ENCODE measurements around the gene ACE. TPM values are rescaled to one million over a fixed set of nuclear protein-coding genes. Genes with fewer than 3 reads are reported as not detected.

Gene ACE
- 10 to 100 TPM; 21.1 to 90.6 (median 65.1) TPM for total RNA-seq

- DNase-seq, result peak in 1 of 2 donors; percentile 91
- peak within 1 kb of the TSS; percentile 36 to 78 (median 53) for H3K27ac ChIP-seq
- peak in 1 of 2 donors; percentile 63 for ATAC-seq (ENCODE audit: low FRiP score in 2 of 2)
- no peaks in the 10 kb centered on the region for H3K9me3 ChIP-seq
- H3K27me3 ChIP-seq, result peaks cover 0 to 15% (median 7%) of the 10 kb centered on the region in 4 donors
- TF ChIP-seq, protein P1, sequence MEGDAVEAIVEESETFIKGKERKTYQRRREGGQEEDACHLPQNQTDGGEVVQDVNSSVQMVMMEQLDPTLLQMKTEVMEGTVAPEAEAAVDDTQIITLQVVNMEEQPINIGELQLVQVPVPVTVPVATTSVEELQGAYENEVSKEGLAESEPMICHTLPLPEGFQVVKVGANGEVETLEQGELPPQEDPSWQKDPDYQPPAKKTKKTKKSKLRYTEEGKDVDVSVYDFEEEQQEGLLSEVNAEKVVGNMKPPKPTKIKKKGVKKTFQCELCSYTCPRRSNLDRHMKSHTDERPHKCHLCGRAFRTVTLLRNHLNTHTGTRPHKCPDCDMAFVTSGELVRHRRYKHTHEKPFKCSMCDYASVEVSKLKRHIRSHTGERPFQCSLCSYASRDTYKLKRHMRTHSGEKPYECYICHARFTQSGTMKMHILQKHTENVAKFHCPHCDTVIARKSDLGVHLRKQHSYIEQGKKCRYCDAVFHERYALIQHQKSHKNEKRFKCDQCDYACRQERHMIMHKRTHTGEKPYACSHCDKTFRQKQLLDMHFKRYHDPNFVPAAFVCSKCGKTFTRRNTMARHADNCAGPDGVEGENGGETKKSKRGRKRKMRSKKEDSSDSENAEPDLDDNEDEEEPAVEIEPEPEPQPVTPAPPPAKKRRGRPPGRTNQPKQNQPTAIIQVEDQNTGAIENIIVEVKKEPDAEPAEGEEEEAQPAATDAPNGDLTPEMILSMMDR (IDR thresholded peaks at IDR 0.05), result peak in 2 of 6 experiments; percentile 29 to 32
- TF ChIP-seq POLR2A (IDR thresholded peaks at IDR 0.05), result peak in 1 of 4 donors; percentile 36
- no peak for TF ChIP-seq EP300 (IDR thresholded peaks at IDR 0.05)
- WGBS, 2 donors, result no CpG with 5 or more reads among the region's 78 CpGs
- peaks cover 43 to 61% (median 53%) of the 10 kb centered on the region in 4 donors for H3K4me1 ChIP-seq
- H3K36me3 ChIP-seq, result no peaks in the 10 kb centered on the region
- peak within 1 kb of the TSS in 3 of 4 donors; percentile 58 to 65 (median 59) for H3K4me3 ChIP-seq
Observed at GRCh38 chr17:63476854-63477479, at the start of gene ACE. Gene ACE (plus strand): TSS chr17:63477061. CDS start chr17:63477095, 34 bp downstream.

GRCh38 chr17:63429766-63430165 is 47.1 kb upstream of the ACE start:
- 88 to 93% methylated on average over 7 of the region's 7 CpGs for WGBS, 2 donors
- H3K4me1 ChIP-seq, result peaks cover 44 to 64% (median 56%) of the 10 kb centered on the region in 4 donors

GRCh38 chr17:63430223-63430622 is 46.6 kb upstream of the ACE start:
- no peak overlapping the region for H3K27ac ChIP-seq
- H3K4me1 ChIP-seq, result peaks cover 49 to 69% (median 60%) of the 10 kb centered on the region in 4 donors
- H3K4me3 ChIP-seq, result no peak overlapping the region
- WGBS, 2 donors, result 90 to 91% methylated on average over 11 of the region's 11 CpGs
- H3K36me3 ChIP-seq, result peaks cover 0 to 6% (median 0%) of the 10 kb centered on the region in 4 donors
- ATAC-seq (ENCODE audit: low FRiP score in 2 of 2) (no peak), DNase-seq (no peak)
- H3K27me3 ChIP-seq, result no peaks in the 10 kb centered on the region
- TF ChIP-seq EP300 (IDR thresholded peaks at IDR 0.05) (no peak), POLR2A (IDR thresholded peaks at IDR 0.05) (no peak), POLR2AphosphoS5 (IDR thresholded peaks at IDR 0.05) (no peak)
- TF ChIP-seq, protein P1 (IDR thresholded peaks at IDR 0.05), result no peak
- H3K9me3 ChIP-seq, result no peaks in the 10 kb centered on the region

More at GRCh38 chr17:63429766-63430165, 47.1 kb upstream of the ACE start:
- no peaks in the 10 kb centered on the region for H3K27me3 ChIP-seq
- H3K27ac ChIP-seq, result no peak overlapping the region
- ATAC-seq (ENCODE audit: low FRiP score in 2 of 2) (no peak), DNase-seq (no peak)
- peaks cover 0 to 6% (median 0%) of the 10 kb centered on the region in 4 donors for H3K36me3 ChIP-seq
- H3K4me3 ChIP-seq, result no peak overlapping the region
- TF ChIP-seq EP300 (IDR thresholded peaks at IDR 0.05) (no peak), POLR2AphosphoS5 (IDR thresholded peaks at IDR 0.05) (no peak)
- H3K9me3 ChIP-seq, result no peaks in the 10 kb centered on the region

GRCh38 chr17:63431618-63431938 is 45.3 kb upstream of the ACE start:
- 68 to 80% methylated on average over 7 of the region's 7 CpGs for WGBS, 2 donors
- Histone ChIP-seq H3K4me1 (peaks cover 55 to 72% (median 70%) of the 10 kb centered on the region in 4 donors), H3K27ac (peak overlapping the region; percentile 63 to 81 (median 78)), H3K9me3 (no peaks in the 10 kb centered on the region), H3K4me3 (no peak overlapping the region), H3K36me3 (peaks cover 0 to 6% (median 0%) of the 10 kb centered on the region in 4 donors), H3K27me3 (no peaks in the 10 kb centered on the region)
- no peak for TF ChIP-seq POLR2AphosphoS5 (IDR thresholded peaks at IDR 0.05)
- TF ChIP-seq, protein P1 (IDR thresholded peaks at IDR 0.05), result no peak
- TF ChIP-seq EP300 (IDR thresholded peaks at IDR 0.05), result no peak
- no peak for TF ChIP-seq POLR2A (IDR thresholded peaks at IDR 0.05)
- DNase-seq (no peak), ATAC-seq (ENCODE audit: low FRiP score in 2 of 2) (no peak)

- ATAC-seq (ENCODE audit: low FRiP score in 2 of 2) (no peak), DNase-seq (peak in 1 of 2 donors; percentile 49)
- Histone ChIP-seq H3K4me3 (no peak overlapping the region), H3K36me3 (peaks cover 0 to 6% (median 0%) of the 10 kb centered on the region in 4 donors), H3K9me3 (no peaks in the 10 kb centered on the region), H3K27ac (peak overlapping the region; percentile 63 to 81 (median 78)), H3K27me3 (no peaks in the 10 kb centered on the region), H3K4me1 (peaks cover 55 to 76% (median 73%) of the 10 kb centered on the region in 4 donors)
- TF ChIP-seq POLR2A (IDR thresholded peaks at IDR 0.05) (no peak), POLR2AphosphoS5 (IDR thresholded peaks at IDR 0.05) (no peak), EP300 (IDR thresholded peaks at IDR 0.05) (no peak)
- TF ChIP-seq, protein P1 (IDR thresholded peaks at IDR 0.05), result no peak
- 34 to 52% methylated on average over 14 to 16 of the region's 16 CpGs for WGBS, 2 donors
Observed at GRCh38 chr17:63431939-63432804, 44.7 kb upstream of the ACE start.
